ENCODE data around the gene PTX3.

PTX3 gene

GRCh38 chr3:157436583-157437291 lies at the start of gene PTX3:
PTX3 (plus strand) TSS chr3:157436850; CDS start chr3:157436934, 84 bp downstream.
- Histone ChIP-seq H3F3A (ENCODE audit: insufficient read depth) (no peaks in the 10 kb centered on the region), H3K9me2 (replicated peaks; ENCODE audit: insufficient read depth, low read length) (no peaks in the 10 kb centered on the region), H3K36me3 (ENCODE audit: low read length) (no peaks in the 10 kb centered on the region), H4K20me1 (ENCODE audit: low read depth, low read length) (no peaks in the 10 kb centered on the region), H2AFZ (ENCODE audit: low read depth, low read length, severe bottlenecking) (no peak within 1 kb of the TSS), H3K4me2 (ENCODE audit: low read depth, low read length, poor library complexity, severe bottlenecking) (no peak within 1 kb of the TSS), H3K79me2 (ENCODE audit: insufficient read depth, low read length) (no peaks in the 10 kb centered on the region), H3K9me3 (ENCODE audit: insufficient read depth, low read length) (no peaks in the 10 kb centered on the region), H3K27ac (ENCODE audit: low read depth, low read length) (no peak within 1 kb of the TSS), H3K27me3 (ENCODE audit: low read length) (no peaks in the 10 kb centered on the region), H3K4me3 (ENCODE audit: insufficient read depth, low read length, poor library complexity, severe bottlenecking) (no peak within 1 kb of the TSS), H3K9ac (ENCODE audit: low read length) (no peak within 1 kb of the TSS)
- TF ChIP-seq CTCF (IDR thresholded peaks at IDR 0.05; ENCODE audit: insufficient read depth, low read length, poor library complexity, severe bottlenecking): no peak

GRCh38 chr3:157387708-157388435 lies 48.8 kb upstream of the PTX3 start:
- TF ChIP-seq CTCF (IDR thresholded peaks at IDR 0.05; ENCODE audit: insufficient read depth, low read length, poor library complexity, severe bottlenecking): no peak
- no peak for TF ChIP-seq EZH2phosphoT487 (conservative IDR thresholded peaks at IDR 0.05; ENCODE audit: low read length)

GRCh38 chr3:157388976-157389375 lies 47.7 kb upstream of the PTX3 start:
- Histone ChIP-seq H3K27me3 (ENCODE audit: low read length) (no peaks in the 10 kb centered on the region), H2AFZ (ENCODE audit: low read depth, low read length, severe bottlenecking) (no peak overlapping the region), H3K4me3 (ENCODE audit: insufficient read depth, low read length, poor library complexity, severe bottlenecking) (no peak overlapping the region), H3K36me3 (ENCODE audit: low read length) (no peaks in the 10 kb centered on the region), H4K20me1 (ENCODE audit: low read depth, low read length) (no peaks in the 10 kb centered on the region), H3K27ac (ENCODE audit: low read depth, low read length) (no peak overlapping the region), H3K79me2 (ENCODE audit: insufficient read depth, low read length) (no peaks in the 10 kb centered on the region), H3K9me2 (replicated peaks; ENCODE audit: insufficient read depth, low read length) (no peaks in the 10 kb centered on the region), H3F3A (ENCODE audit: insufficient read depth) (no peaks in the 10 kb centered on the region), H3K4me2 (ENCODE audit: low read depth, low read length, poor library complexity, severe bottlenecking) (no peak overlapping the region), H3K9ac (ENCODE audit: low read length) (no peak overlapping the region), H3K9me3 (ENCODE audit: insufficient read depth, low read length) (no peaks in the 10 kb centered on the region)
- TF ChIP-seq CTCF (IDR thresholded peaks at IDR 0.05; ENCODE audit: insufficient read depth, low read length, poor library complexity, severe bottlenecking) (no peak), EZH2phosphoT487 (conservative IDR thresholded peaks at IDR 0.05; ENCODE audit: low read length) (no peak)

More at GRCh38 chr3:157387708-157388435, 48.8 kb upstream of the PTX3 start:
- no peak overlapping the region for H3K4me2 ChIP-seq (ENCODE audit: low read depth, low read length, poor library complexity, severe bottlenecking)
- no peaks in the 10 kb centered on the region for H3K36me3 ChIP-seq (ENCODE audit: low read length)
- H3K4me3 ChIP-seq (ENCODE audit: insufficient read depth, low read length, poor library complexity, severe bottlenecking): no peak overlapping the region
- no peak overlapping the region for H2AFZ ChIP-seq (ENCODE audit: low read depth, low read length, severe bottlenecking)
- H3K27ac ChIP-seq (ENCODE audit: low read depth, low read length): no peak overlapping the region
- no peaks in the 10 kb centered on the region for H3K9me3 ChIP-seq (ENCODE audit: insufficient read depth, low read length)
- no peaks in the 10 kb centered on the region for H3F3A ChIP-seq (ENCODE audit: insufficient read depth)
- H3K9me2 ChIP-seq (replicated peaks; ENCODE audit: insufficient read depth, low read length): no peaks in the 10 kb centered on the region
- H3K79me2 ChIP-seq (ENCODE audit: insufficient read depth, low read length): no peaks in the 10 kb centered on the region
- no peaks in the 10 kb centered on the region for H3K27me3 ChIP-seq (ENCODE audit: low read length)
- H3K9ac ChIP-seq (ENCODE audit: low read length): no peak overlapping the region
- H4K20me1 ChIP-seq (ENCODE audit: low read depth, low read length): no peaks in the 10 kb centered on the region

Data from SU-DHL-6 (cell line).